ENCODE measurements around the gene KLHDC8A. TPM values are rescaled to one million over a fixed set of nuclear protein-coding genes. Genes with fewer than 3 reads are reported as not detected.

The KLHDC8A gene
- total and polyA plus RNA-seq, 8 donors: 0.32 to 1.3 (median 1.1) TPM; not detected in 1

- Histone ChIP-seq H3K27me3 (no peaks in the 10 kb centered on the region), H3K4me1 (peaks cover 0 to 22% of the 10 kb centered on the region in 2 donors), H3K9me3 (no peaks in the 10 kb centered on the region), H3K36me3 (no peaks in the 10 kb centered on the region), H3K4me3 (no peak overlapping the region), H3K27ac (no peak overlapping the region)
- DNase-seq (peak in 2 of 4 donors; percentile 69 to 76), ATAC-seq (peak; percentile 57)
- intact Hi-C loops (cut with DNase I): loop anchor here in 1 of 2 donors (2.0 kb wide), 1 partner anchor 53 kb away; no protein-coding TSS in a partner anchor
- TF ChIP-seq CTCF (IDR thresholded peaks at IDR 0.05): peak; percentile 80 to 85
Measured at GRCh38 chr1:205325334-205325884, 31.3 kb downstream of the KLHDC8A start.

- Histone ChIP-seq H3K27ac (no peak overlapping the region), H3K27me3 (no peaks in the 10 kb centered on the region), H3K36me3 (no peaks in the 10 kb centered on the region), H3K9me3 (no peaks in the 10 kb centered on the region), H3K4me1 (peaks cover 0 to 24% of the 10 kb centered on the region in 2 donors), H3K4me3 (no peak overlapping the region)
- TF ChIP-seq CTCF (IDR thresholded peaks at IDR 0.05): no peak
- DNase-seq (no peak), ATAC-seq (no peak)
- intact Hi-C loops (cut with DNase I): loop anchor here (2.0 to 5.0 kb wide), 2 partner anchors 52 kb away; no protein-coding TSS in a partner anchor
Measured at GRCh38 chr1:205324781-205325180, 31.9 kb downstream of the KLHDC8A start.

GRCh38 chr1:205323794-205324193 lies 32.9 kb downstream of the KLHDC8A start:
- no peak overlapping the region for H3K27ac ChIP-seq
- TF ChIP-seq CTCF (IDR thresholded peaks at IDR 0.05): no peak
- H3K4me1 ChIP-seq: peaks cover 0 to 33% of the 10 kb centered on the region in 2 donors
- no peak overlapping the region for H3K4me3 ChIP-seq
- ATAC-seq: no peak
- no peaks in the 10 kb centered on the region for H3K9me3 ChIP-seq
- H3K36me3 ChIP-seq: no peaks in the 10 kb centered on the region
- DNase-seq: no peak
- intact Hi-C loops (cut with DNase I): loop anchor here (2.0 to 5.0 kb wide), 2 partner anchors 51 kb away; no protein-coding TSS in a partner anchor
- H3K27me3 ChIP-seq: no peaks in the 10 kb centered on the region

- DNase-seq (no peak), ATAC-seq (no peak)
- no peaks in the 10 kb centered on the region for H3K36me3 ChIP-seq
- H3K27me3 ChIP-seq: no peaks in the 10 kb centered on the region
- peak overlapping the region in 1 of 2 donors; percentile 94 for H3K27ac ChIP-seq
- H3K4me1 ChIP-seq: peaks cover 7 to 51% of the 10 kb centered on the region in 2 donors
- peak overlapping the region in 1 of 2 donors; percentile 92 for H3K4me3 ChIP-seq
- intact Hi-C loops (cut with DNase I): loop anchor here in 1 of 2 donors (5.0 kb wide), 1 partner anchor 50 kb away; no protein-coding TSS in a partner anchor
- no peaks in the 10 kb centered on the region for H3K9me3 ChIP-seq
- no peak for TF ChIP-seq CTCF (IDR thresholded peaks at IDR 0.05)
Measured at GRCh38 chr1:205321959-205322283, 34.8 kb downstream of the KLHDC8A start.

- DNase-seq: peak; percentile 80 to 98 (median 94)
- Histone ChIP-seq H3K36me3 (no peaks in the 10 kb centered on the region), H3K4me3 (peak within 1 kb of the TSS; percentile 81 to 92), H3K4me1 (peaks cover 11 to 57% of the 10 kb centered on the region in 2 donors), H3K27me3 (no peaks in the 10 kb centered on the region), H3K9me3 (no peaks in the 10 kb centered on the region), H3K27ac (peak within 1 kb of the TSS; percentile 82 to 94)
- peak in 1 of 2 donors; percentile 9 for TF ChIP-seq CTCF (IDR thresholded peaks at IDR 0.05)
- ATAC-seq: peak; percentile 83
- intact Hi-C loops (cut with DNase I): loop anchor here in 1 of 2 donors (5.0 kb wide), 1 partner anchor 49 kb away; no protein-coding TSS in a partner anchor
Measured at GRCh38 chr1:205321162-205321958, 35.4 kb downstream of the KLHDC8A start, which contains the start of gene NUAK2. NUAK2 (minus strand) TSS chr1:205321745; CDS start chr1:205321628, 117 bp downstream.

Data from left lung (tissue), 10 donors.